HG02642 (cell line): Measurements from ENCODE around the gene CCDC160.
"Not testable (repeated sequence)": the region's sequence is repeated elsewhere in the genome, so short reads cannot be mapped to it uniquely, and the experiment has no call there.

Experiments used
- ATAC-seq: cut with Tn5 transposase; IDR thresholded peaks from one replicate; pipeline ENCODE4 v1.9.1; 2021; ENCODE audit warnings: mild to moderate bottlenecking; ENCODE audit not compliant: unreplicated experiment, poor library complexity

Gene CCDC160

DNA sequence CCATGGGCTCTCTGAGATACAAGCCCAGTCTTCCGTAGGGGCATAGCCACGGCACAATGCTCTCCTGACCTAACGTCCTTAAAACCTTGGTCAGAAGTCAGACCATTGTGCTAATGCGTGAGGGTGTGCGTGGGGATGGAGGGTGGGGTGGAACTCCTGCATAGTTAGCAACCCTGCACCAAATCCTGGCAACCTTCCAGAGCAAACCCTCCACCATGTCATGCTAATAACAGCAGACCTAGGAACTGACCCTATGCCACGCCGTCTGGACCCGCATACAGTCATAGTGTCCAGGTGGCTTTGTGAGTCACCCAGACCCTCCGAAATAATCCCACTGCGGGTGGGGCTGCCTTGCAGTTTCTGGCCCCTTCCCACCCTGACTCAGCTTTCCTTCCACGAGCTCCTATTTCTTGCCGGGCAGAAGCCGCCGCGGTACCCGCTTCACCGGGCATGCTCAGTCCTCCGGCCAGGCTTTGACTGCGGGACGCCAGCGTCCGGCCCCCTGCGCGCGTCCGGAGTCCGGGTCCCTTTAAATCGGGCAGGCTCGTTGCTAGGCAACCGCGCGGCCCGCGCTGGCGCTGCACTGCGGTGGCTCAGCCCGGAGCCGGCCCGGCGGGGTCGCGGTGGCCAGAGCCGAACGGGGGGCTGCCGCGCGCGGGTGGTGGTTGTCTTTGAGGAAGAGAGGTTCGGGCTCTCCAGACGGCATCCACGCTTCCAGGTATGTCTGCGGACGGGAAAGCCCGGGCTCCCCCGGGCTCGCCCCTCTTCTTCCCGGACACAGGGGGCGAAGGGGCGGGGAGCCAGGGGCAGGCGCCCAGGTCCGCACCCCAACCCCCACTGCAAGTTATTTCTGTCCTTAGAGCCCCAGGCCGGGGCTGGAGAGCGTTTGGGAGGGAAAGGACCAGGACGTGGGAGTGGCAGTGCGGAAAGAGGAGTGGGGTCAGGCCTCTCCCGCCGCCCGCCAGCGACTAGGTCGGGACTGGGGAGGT lies at the start of gene CCDC160:
TSS of gene CCDC160 (plus strand) at position 557 of the 989 bp plus-strand sequence. CDS start 7,619 bp downstream, outside the sequence.
- peak; percentile 58 for ATAC-seq

DNA sequence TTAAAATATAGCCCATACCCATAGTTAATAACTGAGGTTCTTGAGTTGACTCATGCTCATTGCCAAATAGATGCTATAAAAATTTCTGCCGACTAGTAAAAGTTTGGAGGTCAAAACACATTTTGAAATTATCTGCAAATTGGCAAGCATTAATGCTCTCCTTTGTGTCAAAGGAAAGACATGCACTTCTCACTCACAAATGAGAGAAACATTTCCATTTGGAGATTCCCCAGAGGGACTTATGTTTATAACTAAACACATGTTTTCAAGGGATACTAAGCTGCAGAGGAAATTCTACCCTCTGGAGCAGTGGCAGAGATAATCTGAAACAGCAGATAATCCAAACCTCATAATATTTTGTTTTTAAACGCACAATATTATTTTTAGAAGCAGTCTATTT lies 45.7 kb upstream of the CCDC160 start:
- no peak for ATAC-seq

DNA sequence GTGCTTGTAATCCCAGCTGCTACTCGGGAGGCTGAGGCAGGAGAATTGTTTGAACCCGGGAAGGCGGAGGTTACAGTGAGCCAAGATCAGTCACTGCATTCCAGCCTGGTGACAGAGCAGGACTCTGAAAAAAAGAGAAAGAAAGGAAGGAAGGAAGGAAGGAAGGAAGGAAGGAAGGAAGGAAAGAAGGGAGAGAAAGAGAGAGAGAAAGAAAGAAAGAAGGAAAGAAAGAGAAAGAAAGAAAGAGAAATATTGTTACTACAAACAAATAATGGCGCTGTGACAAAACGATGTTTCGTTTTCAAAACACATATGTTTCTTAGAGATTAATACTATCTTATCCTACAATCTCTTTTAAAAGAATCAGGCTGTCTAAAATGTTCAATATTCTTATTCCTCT lies 42.1 kb upstream of the CCDC160 start:
- no peak for ATAC-seq

DNA sequence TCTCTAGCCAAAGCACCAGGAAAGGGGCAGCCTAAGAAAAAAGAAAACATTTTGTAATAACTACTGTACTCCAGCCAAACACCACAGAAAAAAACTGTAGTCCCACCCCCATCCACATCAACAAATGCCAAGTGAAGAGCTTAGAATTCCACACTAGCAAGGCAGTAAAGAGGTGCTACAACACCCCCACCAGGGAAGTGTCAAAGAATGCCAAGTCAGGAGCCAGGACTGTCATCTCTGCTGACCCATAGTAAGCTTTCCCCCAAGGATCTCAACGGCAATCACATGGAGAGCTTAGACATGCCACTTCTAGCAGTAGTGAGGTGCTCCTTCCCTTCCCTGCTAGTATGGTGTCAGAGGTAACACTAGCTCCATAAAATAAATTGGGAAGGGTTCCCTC lies 34.4 kb upstream of the CCDC160 start:
- no peak for ATAC-seq

DNA sequence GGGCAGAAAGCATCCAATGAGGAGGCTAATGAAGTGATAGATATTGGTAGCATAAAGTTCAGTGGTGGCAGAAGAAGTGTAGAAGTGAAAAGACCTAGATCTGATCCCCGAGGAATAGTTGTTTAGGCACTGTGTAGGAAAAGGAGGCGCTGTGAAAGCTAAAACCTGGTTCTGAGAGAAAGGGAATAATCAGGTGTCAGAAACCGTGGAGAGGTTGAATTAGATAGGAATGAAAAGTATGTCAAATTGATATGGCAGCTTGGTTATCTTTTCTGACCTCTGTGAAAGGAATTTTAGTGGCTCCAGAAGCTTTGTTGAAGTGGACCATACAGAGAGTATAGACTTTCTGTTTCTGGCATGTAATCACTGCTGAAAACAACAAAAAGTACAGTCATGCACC lies 30.8 kb upstream of the CCDC160 start:
- no peak for ATAC-seq

DNA sequence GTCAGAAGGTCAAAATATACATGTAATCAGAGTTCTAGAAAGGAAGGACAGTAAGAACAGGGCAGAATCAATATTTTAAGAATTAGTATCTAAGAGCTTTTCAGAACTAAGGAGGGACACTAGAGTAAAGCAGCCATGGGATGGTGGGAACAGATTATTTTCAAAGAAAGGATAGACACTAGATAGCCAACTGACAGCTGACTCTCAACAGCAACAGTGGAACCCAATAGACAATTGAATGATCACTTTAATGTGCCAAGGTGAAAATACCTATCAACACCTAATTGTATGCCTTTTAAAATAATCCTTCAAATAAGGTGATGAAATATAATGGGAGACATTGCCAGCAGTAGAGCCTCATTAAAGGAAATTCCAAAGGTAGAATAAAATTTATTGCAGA lies 26.5 kb upstream of the CCDC160 start:
- ATAC-seq, result no peak

DNA sequence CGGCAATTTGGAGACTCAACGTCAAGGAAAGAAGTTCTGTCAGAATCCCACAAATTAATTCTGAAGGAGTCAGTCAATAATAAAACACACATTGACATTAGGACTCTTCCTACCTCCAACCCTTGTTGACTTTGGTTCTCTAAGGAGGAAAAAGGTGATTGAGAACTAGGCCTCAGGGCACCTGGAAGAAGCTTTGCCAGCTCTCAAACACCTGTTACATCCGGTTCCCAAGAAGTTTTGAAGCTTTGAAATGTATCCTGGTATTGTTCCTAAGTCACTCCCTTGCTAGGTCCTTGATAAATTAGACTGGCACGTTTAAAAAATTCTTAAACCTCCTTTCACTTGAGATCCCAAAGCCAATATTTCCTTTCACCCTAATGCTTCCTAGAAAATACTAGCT lies 1.7 kb upstream of the CCDC160 start:
- no peak for ATAC-seq

DNA sequence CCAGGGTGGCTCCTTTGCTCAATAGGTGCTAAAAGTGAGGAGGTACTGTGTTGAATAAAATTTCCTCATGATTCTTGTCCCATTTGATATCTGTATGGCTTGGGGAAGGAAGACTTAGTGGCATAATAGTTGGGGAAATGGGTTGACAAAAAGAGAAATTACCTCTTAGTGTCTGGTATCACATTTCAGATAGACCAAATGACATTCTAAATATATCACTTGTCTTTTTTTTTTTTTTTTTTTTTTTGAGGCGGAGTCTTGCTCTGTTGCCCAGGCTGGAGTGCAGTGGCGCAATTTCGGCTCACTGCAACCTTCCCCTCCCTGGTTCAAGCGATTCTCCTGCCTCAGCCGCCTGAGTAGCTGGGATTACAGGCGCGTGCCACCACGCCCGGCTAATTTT lies 1.2 kb downstream of the CCDC160 start:
- ATAC-seq, result not testable (repeated sequence)

DNA sequence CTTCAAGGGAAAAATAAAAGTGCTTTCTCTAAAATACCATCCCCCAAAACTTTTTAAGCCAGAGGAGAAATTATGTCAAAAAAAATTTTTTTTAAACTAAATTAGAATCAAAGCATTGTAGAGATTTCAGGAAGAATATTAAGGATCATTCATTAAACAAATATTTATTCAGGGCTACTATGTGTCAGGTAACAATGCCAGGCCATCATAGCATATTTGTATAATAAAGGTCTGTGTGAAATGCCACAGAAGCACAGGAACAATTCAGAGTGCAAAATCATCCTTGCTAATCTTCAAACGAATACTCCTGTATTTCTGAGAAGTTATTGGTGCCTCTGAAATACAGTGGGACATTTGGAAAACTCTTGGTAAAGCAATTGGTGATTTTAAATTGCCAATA lies 2.0 kb downstream of the CCDC160 start:
- ATAC-seq, result no peak

DNA sequence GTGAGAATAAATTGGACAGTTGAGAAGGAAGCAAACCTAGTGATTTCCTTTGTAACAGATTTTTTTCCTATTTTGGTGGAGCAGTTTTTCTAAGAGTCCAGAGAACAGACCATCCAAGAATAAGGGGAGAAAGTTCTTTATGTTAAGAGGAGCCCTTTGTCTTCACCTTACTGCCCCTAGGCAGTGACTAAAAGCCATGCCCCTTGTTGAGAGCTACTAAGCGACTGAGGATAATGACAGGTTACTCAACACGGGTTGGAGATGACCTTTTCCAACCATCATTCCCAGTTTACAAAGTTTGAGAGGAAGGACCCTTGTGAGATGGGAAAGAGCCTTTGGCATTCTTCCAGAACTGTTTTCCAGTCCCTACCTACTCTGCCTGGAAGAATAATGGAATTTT lies 3.2 kb downstream of the CCDC160 start:
- ATAC-seq, result no peak

DNA sequence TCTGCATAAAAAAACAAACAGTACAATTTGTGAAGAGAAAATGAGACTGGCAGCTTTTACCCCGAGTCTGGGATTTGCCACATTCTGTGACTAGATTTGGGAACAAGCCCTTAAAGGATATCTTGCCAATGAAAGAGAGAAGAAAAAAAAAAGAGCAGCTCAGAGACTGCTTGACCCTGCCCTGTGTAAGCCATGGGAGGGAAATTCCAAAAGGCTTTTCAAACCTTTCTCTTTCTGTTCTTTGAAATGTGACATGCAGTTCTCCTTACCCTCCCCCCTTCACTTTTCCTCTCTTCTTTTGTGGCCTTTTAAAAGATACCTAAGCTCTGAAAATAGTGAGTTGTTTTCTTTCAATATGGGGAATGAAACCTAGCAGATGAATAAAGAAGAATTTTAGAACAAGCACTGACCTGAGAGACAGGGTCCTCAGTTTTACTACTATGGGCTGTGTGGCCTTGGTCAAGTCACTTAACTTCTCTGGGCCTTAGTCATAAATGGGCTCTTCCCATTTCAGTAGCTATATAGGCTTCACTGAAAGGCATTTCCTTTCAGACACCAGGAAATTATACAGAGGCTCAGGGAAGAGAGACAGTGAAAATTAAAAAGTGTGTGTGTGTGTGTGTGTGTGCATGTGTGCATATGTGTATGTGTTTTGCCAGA lies 5.1 kb downstream of the CCDC160 start:
- no peak for ATAC-seq

DNA sequence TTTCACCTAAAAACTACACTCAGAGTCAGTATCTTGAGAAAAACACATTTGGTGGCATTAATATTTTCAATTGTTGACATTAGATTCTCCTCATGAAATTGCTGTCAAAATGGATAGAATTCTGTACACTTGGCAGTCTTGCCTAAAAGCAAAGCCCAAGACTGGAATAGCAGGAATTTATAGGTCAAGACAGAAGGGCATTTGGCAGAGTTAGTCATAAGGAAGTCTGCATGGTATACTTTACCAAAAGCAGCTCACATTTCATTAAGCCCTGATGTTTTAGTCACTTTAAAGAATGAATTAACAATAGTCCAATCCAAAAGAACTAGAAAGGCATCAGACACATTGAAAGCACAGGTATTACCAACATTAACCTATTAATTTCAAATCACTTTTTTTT lies 7.1 kb downstream of the CCDC160 start:
- no peak for ATAC-seq

DNA sequence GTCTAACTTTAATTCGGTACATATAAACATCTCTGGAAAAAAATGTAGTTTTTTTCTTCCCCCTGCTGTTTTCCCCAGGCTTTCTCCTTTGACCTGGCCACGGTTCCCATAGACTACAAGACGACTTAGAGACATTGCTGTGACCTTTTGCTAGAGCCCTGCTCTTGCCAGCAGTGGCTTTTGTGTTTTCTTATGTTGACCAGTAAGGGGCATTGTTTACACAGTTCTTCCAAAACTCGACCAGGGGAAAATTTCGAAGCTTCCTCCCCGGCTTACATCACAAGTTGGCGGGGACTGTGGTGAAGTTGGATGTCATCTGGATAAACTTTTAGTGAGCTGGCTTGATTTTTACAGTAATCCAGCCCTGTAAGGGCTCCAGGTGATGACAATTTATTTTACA lies 9.3 kb downstream of the CCDC160 start:
- no peak for ATAC-seq

DNA sequence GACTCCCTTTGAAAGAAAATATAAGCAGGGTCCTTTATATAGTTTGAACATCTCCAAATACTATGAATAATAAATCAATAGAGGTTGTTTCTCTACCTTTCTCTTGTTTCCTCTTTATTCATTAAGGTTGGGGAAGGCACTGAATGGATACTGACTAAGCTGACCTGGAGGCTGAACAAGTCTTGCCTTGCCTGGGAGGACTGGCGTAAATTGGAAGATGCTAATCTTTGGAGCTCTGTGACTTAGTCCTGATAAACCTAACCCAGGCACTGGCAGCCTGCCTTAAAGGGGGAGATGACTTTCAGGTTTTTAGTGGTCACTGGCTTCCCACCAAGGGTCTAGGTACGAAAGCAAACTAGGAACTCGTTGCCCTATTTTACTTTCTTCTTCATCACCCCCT lies 10.5 kb downstream of the CCDC160 start:
- ATAC-seq, result no peak

DNA sequence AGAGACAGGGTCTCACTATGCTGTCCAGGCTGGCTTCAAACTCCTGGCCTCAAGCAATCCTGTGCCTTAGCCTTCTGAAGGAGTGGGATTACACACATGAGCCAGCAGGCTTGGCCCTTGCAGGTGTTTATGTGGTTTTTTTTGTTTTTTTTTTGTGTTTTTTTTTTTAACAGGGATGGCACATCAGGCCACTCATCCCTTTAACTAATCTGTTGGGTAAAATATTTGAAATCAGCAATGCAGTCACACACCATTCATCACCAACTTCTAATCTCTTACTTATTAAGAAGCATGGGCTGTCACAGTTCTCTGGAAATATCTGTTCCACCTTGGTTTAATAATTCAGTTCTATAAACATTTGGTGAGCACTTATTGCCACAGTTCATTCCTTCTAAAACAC lies 12.3 kb downstream of the CCDC160 start:
- ATAC-seq, result no peak

DNA sequence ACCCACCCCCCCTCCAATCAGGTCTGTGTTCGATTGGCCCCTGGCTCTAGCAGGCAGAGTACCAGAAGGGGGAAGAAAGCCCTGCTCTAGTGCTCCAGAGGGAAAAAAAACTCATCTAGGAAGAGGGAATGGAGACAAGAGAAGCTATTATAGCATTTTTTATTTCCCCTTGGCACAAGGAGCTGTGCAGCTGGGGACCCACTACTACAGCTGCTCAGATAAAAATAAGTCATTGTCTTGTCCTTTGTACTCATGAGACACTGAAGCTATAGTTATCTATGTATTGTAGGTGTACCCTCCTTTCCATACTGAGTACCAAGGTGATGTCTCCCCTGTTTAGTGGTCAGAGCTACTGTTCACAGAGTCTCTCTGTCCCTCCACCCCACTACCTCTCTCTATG lies 14.3 kb downstream of the CCDC160 start:
- ATAC-seq, result no peak

DNA sequence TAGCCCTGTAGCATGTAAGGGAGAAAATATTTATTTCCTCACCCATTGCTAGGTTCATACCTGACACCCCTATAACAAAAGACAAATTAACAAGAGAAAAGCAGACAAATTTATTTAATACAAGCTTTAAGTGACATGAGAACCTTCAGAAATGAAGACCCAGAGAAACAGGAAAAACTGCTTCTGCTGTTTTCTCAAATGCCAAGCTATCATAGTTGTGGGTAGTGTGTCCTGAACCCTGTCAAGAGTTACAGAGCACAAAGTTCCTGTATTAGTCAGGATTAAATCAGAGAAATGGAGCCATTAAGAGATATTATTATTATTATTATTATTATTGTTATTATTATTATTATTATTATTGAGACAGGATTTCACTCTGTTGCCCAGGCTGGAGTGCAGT lies 17.5 kb downstream of the CCDC160 start:
- no peak for ATAC-seq

DNA sequence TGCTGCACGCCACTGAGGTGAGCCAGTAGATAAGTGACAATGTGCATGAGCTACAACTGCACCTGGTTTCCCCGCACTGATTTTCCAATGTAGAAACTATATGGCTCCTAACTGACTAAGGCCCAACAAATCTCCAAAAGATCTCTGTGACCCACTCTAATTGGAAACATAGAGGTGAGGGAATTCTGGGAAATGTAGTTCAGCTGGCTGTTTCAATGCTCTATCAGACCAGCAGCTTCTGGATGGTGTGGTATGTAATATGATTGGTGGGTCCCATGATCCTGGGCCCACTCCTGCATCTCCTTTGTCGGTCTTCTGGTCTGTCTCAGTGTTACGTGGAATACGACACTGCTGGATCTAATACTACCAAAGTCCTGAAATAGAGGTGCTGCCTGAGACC lies 18.6 kb downstream of the CCDC160 start:
- ATAC-seq, result no peak

DNA sequence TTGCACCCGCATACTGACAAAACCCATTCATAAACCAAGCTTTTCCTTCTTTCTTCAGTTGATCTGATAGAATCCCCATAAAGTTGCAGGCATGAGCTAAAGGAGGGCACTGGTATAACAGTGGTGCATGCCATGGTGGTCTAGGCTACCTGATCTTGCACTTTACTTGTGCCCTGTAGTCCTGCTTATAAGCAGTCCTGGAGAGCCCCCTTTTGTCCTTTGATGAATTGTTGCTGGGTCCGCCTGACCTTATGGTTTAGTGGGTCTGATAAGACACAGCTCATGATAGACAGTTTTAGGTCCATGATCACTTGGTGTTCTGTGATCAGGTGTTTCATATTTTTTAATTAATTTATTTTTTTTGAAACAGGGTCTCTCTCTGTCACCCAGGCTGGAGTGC lies 19.7 kb downstream of the CCDC160 start:
- ATAC-seq, result no peak

DNA sequence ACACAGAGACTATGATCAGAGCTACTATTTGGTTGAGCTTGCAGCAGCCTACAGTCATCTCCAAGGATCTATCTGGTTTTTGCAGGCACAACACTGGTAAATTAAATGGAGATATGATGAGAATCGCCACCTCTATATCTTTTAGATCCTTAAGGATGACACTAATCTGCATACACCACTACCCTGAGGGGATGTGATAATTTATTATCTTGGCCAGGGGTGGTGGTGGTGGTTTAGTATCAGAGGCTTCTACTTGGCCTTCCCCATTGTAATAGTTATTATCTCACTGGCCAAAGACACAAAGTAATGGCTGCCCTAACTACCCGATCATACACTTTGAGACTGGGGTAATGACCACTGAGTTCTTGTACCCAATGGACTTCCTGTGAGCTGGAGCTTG lies 21.2 kb downstream of the CCDC160 start:
- ATAC-seq, result no peak

DNA sequence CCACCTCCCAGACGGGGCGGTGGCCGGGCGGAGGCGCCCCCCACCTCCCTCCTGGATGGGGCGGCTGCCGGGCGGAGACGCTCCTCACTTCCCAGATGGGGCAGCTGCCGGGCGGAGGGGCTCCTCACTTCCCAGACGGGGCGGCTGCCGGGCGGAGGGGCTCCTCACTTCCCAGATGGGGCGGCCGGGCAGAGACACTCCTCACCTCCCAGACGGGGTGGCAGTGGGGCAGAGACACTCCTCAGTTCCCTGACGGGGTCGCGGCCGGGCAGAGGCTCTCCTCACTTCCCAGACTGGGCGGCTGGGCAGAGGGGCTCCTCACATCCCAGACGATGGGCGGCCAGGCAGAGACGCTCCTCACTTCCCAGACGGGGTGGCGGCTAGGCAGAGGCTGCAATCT lies 49.0 kb downstream of the CCDC160 start:
- ATAC-seq, result not testable (repeated sequence)

DNA sequence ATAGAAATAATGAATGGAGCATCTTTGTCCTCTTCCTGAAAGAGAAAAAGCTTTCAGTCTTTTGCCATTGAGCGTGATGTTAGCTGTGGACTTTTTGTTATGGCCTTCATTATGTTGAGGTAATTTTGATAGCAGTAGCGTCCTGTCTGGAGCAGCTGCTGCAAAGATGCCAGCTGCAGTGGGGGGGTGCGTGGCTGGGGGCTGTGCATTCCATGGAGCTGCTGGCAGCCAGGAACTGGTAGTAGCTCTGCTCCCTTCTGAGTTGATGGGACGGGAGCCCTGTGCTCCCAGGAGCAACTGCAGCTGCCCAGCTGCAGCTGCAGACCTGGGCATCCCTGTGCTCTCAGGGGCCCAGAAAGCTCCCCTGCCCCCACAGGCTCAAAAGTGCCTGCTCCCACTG lies 50.4 kb downstream of the CCDC160 start:
- ATAC-seq, result no peak
